HG02623 (cell line): ENCODE data around the gene APOB.
"Not testable (repeated sequence)": the region's sequence is repeated elsewhere in the genome, so short reads cannot be mapped to it uniquely, and the experiment has no call there.

Experiments used
- ATAC-seq: cut with Tn5 transposase; IDR thresholded peaks from one replicate; pipeline ENCODE4 v1.9.1; 2021; ENCODE audit warnings: moderate library complexity; ENCODE audit not compliant: unreplicated experiment

The APOB gene

DNA sequence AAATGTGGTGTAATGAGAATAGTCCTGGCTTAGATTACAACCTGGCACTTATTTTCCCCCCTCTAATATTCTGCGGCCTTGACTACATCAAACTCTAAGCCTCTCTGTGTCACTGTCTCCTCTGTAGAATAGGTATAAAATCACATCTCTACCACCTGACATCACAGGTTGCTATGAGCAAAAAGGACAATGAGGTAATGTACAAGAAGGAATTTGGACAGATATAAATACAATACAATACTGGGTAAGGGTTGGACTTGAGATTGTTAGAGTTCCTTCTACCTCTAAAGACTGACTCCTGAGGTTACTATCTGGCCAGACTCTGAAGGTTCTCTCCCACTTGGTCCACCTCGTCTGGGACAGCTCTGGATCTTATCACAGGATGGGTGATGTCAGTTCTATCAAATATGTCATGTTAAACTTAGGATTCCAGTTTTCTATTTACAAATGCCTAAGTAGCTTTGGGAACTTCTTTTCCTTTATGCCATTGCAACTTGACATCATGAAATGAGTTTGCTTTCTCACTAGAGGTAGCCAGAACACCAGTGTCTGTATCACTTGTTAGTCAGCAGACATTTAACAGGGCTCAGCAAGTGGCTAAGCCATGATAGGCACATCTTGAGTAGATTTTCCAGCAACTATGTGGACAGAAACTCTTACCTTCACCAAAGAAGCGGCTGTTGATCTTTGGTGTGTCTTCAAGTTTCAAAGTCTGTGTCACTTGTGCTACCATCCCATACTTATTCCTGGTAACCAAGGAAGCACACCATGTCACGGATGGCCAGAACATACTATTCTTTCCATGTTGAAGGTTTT, 9.5 kb downstream of the APOB start:
- no peak for ATAC-seq

DNA sequence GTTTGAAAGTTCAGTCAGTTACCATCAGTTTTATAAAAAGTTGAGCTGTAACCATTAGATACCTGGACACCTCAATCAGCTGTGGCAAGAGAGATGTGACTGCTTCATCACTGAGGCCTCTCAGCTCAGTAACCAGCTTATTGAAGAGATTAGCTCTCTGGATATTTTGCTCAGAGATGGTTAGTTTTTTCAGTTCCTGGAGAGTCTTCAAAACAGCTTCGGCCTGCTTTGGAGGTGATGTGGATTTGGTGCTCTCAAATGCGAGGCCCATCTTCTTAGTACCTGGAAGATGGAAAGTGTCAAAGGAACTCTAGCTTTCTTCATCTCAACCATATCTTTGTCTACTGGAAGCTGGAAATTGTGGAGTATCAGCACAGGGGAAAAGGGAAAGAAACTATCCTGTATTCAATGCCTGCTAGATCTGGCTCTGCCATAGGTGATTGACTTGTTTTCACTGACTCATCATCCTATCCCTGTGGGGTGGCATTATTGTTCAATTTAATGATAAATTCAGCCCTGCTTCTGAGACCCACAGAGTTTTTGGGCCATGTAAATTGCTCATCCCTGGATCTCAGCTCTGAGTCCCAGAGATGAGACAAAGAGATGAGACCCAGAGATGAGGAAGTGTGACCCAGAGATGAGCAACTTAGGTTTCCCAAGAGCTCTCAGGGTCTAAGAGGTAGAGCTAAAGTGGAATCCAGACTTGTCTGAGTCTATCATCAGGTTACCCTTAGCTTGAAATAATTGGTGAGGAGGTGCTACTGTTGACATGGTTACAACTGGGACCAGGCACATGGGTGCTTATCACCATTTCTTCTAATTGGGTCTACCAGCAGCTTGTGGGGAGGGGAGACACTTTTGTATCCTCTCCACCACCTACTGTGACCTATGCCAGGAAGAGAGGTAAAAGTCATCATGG, 10.4 kb downstream of the APOB start:
- no peak for ATAC-seq

DNA sequence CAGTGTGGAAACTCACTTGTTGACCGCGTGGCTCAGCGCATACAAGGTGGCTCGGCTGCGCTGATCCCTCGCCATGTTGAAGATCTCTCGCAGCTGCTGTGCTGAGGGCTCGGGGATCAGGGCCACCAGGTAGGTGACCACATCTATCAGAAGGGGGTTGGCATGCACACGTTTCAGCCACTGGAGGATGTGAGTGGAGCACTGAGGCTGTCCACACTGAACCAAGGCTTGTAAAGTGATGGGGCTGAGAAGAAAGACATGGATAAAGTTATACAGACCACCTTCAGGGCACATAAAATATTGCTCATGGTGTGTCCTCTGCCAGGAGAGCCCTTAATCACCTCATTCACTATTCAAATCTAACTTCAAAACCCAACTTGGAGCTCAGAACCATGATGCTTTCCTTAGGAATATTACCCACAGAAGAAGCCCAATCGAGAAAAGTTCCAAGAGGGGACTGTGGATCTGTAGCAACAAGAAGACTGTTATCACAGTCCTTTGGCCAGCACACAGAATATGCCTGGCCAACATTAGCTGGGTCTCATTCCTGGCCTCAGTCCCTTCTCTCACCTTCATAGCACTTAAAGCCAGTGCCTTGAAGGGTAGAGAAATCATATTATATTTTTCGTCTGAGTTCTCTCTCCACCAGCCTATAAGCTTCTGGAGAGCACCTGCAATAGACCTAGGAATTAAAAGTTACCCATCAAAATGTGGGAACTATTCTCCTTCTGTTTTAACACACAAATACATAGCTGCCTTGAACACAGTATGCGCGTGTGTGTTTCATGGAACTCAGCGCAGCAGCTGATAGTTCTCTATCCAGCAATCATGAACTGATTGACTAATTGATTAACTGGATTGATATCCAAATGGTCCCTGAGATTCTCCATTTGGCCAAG, 11.3 kb downstream of the APOB start:
- no peak for ATAC-seq

DNA sequence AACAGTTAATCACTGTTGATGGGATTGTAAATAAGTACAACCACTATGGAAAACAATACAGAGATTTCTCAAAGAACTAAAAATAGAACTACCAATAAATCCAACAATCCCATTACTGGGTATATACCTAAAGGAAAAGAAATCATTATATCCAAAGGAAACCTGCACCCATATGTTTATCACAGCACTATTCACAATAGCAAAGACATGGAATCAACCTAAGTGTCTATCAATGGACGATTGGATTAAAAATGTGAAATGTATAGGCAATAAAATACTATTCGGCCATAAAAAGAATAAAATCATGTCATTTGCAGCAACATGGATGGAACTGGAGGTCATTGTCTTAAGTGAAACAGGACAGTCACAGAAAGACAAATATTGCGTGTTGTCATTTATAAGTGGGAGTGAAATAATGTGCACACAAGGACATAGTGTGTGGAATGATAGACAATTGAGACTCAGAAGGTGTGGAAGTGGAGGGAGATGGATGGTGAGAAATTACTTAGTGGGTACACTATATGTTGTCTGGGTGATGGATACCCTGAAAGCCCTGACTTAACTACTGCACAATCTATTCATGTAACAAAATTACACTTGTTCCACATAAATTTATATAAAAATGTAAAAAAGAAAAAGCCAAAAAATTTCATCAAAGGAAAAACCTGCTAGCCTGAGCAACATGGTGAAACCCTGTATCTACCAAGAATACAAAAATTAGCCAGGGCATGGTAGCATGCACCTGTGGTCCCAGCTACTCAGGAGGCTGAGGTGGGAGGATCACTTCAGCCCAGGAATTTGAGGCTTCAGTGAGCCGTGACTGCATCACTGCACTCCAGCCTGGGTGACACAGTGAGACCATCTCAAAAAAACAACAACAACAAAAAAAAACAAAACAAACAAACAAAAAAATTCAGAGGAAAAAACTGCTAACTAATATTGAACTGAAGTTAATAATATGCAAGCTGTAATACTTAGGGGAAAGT, 12.6 kb downstream of the APOB start:
- ATAC-seq, result no peak

DNA sequence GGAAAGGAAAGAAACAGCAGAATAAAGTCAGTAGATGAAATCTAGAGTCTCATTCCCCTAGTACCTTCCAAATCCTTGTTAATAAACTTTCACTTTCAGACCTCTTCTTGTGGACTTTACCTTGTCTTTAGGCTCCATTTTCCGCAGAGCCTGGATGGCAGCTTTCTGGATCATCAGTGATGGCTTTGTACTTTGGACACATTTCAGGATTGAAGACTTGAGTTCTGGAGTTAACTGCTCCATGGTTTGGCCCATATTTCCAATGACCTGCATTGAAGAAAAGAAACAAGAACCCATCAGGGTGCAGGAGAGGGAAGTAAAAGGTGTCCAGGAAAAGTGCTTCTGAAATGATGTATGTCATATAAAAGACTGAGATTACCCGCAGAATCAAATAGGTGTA, 14.4 kb downstream of the APOB start:
- ATAC-seq, result no peak

DNA sequence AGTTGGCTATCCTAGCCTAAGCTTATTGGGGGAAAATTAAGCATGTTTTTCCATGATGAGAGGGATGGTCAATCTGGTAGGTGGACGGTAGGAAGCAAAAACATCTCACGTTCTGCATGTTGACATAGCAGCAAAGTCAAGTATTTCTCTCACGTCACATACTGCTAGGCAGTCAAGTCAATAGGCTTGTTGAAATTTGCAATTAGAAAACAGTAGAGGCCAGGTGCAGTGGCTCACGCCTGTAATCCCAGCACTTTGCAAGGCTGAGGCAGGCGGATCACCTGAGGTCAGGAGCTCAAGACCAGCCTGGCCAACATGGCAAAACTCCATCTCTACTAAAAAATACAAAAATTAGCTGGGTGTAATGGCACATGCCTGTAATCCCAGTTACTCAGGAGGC, 14.9 kb downstream of the APOB start:
- ATAC-seq, result not testable (repeated sequence)

DNA sequence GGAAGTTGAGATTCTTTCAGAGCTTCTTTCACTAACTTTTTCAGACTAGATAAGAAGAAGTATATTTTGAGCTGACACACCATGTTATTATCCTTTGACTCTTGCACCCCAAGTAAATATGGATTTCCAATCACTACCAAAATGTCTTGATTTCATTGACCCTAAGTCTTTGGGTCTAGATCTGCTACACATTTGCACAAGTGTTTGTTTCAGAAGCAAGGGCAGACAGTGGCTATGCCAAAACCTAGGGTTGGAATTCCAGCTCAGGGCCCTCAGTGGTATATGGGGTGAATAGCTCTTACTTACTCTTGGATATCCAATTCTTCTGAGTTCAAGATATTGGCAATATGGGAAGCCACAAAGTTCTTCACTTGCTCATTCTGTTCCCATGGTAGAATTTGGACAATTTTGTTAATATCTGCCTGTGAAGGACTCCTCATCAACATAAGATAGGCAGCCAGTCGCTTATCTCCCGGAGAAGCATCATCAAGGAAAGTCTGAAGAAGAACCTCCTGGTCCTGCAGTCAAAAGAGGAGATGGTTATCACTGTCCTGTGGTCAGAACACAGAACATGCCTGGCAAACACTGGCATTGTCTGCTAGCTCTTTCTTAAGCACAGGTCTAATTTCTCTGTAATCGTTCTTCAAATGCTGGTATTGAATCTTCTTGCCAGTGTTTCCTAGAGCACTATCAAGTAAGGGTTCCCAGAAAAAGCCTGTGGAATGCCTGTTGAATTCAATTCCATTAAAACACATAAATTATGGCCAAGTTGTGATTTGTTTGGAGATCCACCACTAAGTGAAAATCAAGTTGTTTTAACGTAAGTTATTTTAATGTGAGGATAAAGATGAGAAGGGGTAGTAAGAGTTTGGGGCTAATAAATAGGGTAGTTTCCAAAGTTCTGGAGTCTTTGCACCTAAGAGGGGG, 15.6 kb downstream of the APOB start:
- no peak for ATAC-seq

DNA sequence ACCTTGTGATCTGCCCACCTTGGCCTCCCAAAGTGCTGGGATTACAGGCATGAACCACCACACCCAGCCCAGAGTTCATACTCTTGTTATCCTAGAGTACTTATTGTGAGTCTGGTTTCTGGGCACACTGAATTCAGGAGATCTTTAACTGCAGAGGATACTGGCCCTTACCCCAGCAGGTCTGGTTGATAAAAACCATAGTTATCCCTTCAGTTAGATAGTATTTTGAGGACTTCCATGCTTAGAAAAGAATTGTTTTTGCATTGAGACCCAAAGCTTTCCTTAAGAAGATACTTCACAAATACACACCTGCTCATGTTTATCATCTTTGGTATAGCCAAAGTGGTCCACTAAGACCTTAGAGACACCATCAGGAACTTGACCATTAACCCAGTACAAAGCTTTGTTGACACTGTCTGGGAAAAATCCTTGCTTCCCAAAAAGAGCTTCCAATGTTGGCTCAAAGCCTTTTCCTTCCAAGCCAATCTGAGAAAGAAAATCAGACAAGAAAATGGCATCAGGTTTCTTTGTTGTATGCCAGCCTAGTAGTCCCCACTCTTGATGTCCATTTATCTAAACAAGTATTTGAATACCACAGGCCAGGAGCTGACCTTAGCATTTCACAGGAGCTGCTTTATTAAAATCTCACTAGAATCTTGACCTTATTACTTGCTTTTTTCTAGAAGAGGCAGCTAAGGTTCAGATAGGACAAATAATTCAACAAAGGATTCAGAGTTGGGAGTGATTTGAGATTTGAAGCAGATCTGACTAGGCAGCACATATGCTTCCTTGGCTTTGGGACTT, 17.2 kb downstream of the APOB start:
- no peak for ATAC-seq

DNA sequence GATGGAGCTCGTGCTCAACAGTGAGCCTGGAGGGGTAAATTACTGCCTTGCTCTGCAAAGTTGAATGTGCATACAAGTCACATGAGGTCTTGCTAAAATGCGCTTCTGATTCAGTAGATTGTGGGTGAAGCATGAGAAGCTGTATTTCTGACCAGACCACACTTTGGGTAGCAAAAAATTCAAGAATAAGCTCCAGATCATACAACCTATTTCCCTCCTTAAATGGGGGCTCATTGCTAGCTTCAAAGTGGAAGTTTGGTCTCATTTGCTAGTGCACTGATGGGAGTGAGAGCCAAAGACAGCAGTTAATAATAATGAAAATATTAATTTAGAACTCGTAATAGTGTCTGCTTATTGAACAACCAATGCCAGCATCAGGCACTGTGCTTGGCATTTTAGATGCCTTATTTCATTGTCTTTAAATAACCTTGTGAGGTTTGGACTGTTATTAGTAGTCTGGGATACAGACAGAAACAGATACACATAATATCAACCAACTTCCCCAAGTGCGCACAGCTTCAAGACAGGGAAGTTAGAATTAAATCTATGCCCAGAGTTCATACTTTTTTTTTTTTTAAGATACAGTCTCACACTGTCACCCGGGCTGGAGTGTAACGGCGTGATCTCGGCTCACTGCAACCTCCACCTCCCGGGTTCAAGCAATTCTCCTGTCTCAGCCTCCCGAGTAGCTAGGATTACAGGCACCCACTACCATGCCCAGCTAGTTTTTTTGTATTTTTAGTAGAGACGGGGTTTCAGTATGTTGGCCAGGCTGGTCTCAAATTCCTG, 18.0 kb downstream of the APOB start:
- no peak for ATAC-seq

DNA sequence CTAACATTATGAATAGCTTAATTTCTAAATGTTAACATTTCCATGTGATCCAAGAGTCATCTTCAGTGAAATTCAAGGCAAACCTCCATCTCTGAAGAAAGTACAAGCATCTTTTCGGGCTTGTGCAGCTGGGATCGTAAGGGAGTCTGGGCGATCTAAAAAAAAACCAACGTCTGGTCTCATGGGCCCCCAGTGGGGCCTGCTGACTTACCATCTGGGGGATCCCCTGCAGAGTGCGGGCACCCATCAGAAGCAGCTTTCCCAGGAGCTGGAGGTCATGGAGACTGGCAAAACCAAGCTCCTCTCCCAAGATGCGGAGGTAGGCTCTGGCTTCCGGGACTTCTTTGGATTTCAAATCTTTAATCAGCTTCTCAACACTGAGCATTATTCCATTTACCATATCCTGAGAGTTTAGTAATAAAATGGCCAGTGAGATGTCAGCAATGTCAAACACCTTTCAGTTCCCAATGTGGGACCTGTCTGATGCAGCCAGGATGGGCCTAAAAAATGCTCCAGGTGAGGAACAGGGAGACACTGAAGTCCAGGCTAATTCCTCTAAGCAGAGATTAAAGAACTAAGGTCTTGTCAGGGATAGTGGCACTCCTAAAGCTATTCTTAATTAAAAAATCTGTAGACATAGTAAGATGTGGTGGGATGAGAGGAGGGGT, 19.0 kb downstream of the APOB start:
- ATAC-seq, result no peak

DNA sequence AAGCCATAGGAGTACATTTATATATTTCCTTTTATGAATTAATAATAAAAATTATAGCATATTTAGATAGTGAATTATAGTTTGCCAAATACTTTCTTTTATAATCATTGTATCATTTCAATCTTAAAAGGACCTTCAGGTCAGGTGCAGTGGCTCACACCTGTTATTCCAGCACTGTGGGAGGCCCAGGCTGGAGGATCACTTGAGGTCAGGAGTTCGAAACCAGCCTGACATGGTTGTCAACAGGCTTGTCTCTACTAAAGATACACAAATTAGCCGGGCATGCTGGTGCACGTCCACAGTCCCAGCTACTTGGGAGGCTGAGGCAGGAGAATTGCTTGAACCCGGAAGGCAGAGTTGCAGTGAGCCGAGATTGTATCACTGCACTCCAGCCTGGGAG, 19.7 kb downstream of the APOB start:
- no peak for ATAC-seq

DNA sequence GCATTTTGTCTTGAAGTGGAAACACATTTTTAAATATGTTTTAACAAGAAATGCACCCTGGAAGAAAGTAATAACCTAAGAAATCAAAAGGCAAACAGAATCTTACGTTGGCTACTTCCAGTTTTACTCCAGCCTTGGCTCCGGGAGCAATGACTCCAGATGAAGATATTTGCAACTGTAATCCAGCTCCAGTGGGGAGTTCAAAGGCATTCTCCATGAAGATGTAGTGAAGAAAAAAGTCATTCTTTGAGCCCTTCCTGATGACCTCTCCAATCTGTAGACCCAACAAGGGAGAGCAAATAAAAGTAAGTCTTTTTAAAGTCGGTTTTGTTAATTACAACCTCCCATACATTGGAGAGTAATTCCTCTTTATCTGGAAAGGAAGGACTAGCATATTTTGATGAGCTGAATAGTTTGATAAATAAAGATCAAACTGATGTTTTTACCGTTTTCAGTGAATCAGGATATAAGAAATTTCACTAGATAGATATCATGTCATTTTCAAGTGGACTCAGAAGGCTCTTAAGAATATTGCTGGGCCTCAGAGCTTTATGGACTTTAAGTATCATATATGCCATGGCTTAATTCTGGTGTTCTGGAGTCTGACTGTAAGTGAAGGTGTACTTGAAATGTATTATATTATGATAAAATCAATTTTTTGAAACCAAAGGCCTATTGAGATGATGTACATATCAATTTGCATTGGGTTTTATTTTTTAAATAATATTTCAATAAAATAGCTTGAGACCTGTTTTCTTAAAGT, 20.3 kb downstream of the APOB start:
- no peak for ATAC-seq

DNA sequence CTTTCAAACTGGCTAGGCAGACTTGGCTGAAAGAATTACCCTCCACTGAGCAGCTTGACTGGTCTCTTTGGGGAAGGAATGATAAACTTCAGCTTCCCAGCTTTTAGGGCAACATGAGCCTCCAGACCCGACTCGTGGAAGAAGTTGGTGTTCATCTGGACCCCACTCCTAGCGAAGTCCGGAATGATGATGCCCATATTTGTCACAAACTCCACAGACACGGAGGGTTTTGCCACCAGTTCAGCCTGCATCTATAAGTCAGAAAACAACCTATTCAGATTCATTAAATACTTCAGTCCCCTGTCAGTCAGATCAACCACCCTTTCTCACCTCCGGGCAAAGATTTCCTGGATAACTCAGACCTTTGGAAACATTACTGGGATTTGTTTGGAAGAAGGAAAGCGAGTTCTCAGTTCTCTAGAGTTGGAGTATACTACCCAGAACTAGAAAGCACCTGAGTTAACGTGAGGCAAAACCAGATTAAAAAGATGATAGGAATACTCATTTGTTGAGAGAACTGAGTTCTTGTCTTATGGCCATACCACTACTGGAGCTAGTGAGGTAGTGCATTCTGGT, 21.0 kb downstream of the APOB start:
- no peak for ATAC-seq

DNA sequence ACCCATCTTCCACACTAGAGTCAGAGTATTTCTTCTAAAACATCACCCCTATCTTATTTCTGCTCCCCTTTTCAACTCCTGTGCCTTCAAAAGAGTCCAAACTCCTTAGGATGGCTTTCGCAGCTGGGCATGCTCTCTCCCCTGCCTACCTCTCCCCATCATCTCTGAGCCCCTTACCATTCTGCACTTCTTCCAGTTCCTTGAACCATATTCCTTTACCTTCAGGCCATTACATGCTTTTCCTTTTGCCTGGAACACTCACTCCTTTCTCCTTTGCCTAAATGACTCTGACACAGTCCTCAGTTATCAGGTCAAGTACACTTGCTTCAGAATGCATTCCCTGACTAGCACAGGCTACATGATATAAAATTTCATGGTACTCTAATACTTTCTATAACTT, 22.4 kb downstream of the APOB start:
- ATAC-seq, result no peak

DNA sequence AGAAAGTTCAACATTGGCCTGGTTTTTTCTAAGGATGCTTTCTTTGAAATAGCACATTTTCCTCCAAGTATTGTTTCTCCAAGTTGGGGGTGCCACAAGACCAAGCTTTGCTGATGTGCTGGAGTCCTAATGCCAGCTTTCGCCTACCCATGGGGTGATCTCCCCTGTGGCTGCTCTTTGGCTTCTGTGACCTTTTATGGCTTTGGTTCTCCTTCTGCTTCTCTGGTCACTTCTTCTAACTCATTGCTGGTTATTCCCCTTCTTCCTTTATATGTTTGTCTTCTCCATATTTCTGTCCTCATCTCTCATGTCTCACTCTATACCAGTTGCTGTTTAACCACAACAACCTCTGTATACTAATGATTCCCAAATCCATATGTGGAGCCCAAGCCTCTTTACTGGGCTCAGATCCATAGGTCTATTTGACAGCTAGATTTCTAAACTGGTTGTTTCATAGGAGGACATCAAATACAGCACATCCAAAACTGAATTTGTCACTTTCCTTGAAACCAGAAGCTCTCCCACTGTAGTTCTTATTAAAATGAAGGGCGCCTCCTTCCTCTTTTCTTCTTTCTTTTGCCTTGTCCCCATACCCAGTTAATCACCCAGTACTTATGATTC, 23.1 kb downstream of the APOB start:
- ATAC-seq, result no peak
